Measurements from ENCODE around the gene CGREF1.

Gene CGREF1

GRCh38 chr2:27073782-27074181 is 45.1 kb downstream of the CGREF1 start:
- Histone ChIP-seq H3K9me3 (ENCODE audit: control extremely low read depth in 1 of 5, control insufficient read depth in 4 of 5, insufficient read depth in 2 of 5, low read depth in 1 of 5, low read length in 4 of 5) (no peaks in the 10 kb centered on the region), H3K27me3 (replicated peaks in 2 of 5; ENCODE audit: control insufficient read depth in 4 of 5, insufficient read depth in 5 of 5, low read length in 4 of 5) (no peaks in the 10 kb centered on the region), H3K27ac (ENCODE audit: insufficient read depth in 1 of 2, low read depth in 1 of 2, low read length in 2 of 2, poor library complexity in 1 of 2, severe bottlenecking in 2 of 2) (no peak overlapping the region), H3K4me3 (ENCODE audit: control insufficient read depth in 1 of 7, extremely low read depth in 1 of 7, insufficient read depth in 4 of 7, low read depth in 2 of 7, low read length in 6 of 7) (no peak overlapping the region), H3K36me3 (ENCODE audit: control insufficient read depth in 4 of 4, insufficient read depth in 4 of 4, low read length in 3 of 4) (peaks cover 3 to 16% (median 8%) of the 10 kb centered on the region in 4 experiments), H3K4me1 (ENCODE audit: control extremely low read depth in 1 of 4, control insufficient read depth in 4 of 4, insufficient read depth in 4 of 4, low read length in 3 of 4) (peaks cover 13 to 79% (median 66%) of the 10 kb centered on the region in 4 experiments)
- POLR2A ChIA-PET = interaction anchor here (1.4 kb wide), 1 partner anchor 15 kb away, joined by 4 read pairs; no protein-coding TSS in a partner anchor
- CTCF ChIA-PET = interaction anchor here (0.6 to 28.0 kb wide), 6 partner anchors 8 to 35 kb away, joined by 3 to 381 read pairs (median 16); partner anchors contain the start of genes AGBL5 and KHK
- DNase-seq = no peak
- WGBS (ENCODE audit: insufficient coverage) = 55% methylated on average over 1 of the region's 2 CpGs

GRCh38 chr2:27072920-27073319 is 46.0 kb downstream of the CGREF1 start:
- CTCF ChIA-PET = interaction anchor here (0.9 to 28.0 kb wide), 8 partner anchors 9 to 118 kb away, joined by 3 to 381 read pairs (median 4); partner anchors contain the start of genes ABHD1, AGBL5 and KHK
- H3K27me3 ChIP-seq (replicated peaks in 2 of 5; ENCODE audit: control insufficient read depth in 4 of 5, insufficient read depth in 5 of 5, low read length in 4 of 5) = no peaks in the 10 kb centered on the region
- H3K27ac ChIP-seq (ENCODE audit: insufficient read depth in 1 of 2, low read depth in 1 of 2, low read length in 2 of 2, poor library complexity in 1 of 2, severe bottlenecking in 2 of 2) = no peak overlapping the region
- H3K36me3 ChIP-seq (ENCODE audit: control insufficient read depth in 4 of 4, insufficient read depth in 4 of 4, low read length in 3 of 4) = peaks cover 6 to 24% (median 13%) of the 10 kb centered on the region in 4 experiments
- peak overlapping the region in 3 of 7 experiments; percentile 16 to 97 (median 19) for H3K4me3 ChIP-seq (ENCODE audit: control insufficient read depth in 1 of 7, extremely low read depth in 1 of 7, insufficient read depth in 4 of 7, low read depth in 2 of 7, low read length in 6 of 7)
- DNase-seq = no peak
- peaks cover 13 to 71% (median 61%) of the 10 kb centered on the region in 4 experiments for H3K4me1 ChIP-seq (ENCODE audit: control extremely low read depth in 1 of 4, control insufficient read depth in 4 of 4, insufficient read depth in 4 of 4, low read length in 3 of 4)
- POLR2A ChIA-PET = interaction anchor here (2.4 to 2.8 kb wide), 2 partner anchors 8 to 22 kb away, joined by 12 to 16 read pairs; partner anchors contain the start of gene AGBL5
- WGBS (ENCODE audit: insufficient coverage) = 90% methylated on average over 5 of the region's 5 CpGs
- no peaks in the 10 kb centered on the region for H3K9me3 ChIP-seq (ENCODE audit: control extremely low read depth in 1 of 5, control insufficient read depth in 4 of 5, insufficient read depth in 2 of 5, low read depth in 1 of 5, low read length in 4 of 5)

GRCh38 chr2:27071990-27072830 is 46.7 kb downstream of the CGREF1 start:
- peak overlapping the region in 1 of 2 experiments; percentile 58 for H3K27ac ChIP-seq (ENCODE audit: insufficient read depth in 1 of 2, low read depth in 1 of 2, low read length in 2 of 2, poor library complexity in 1 of 2, severe bottlenecking in 2 of 2)
- WGBS (ENCODE audit: insufficient coverage) = 10% methylated on average over 11 of the region's 34 CpGs
- POLR2A ChIA-PET = interaction anchor here (0.6 to 2.8 kb wide), 4 partner anchors 9 to 22 kb away, joined by 4 to 16 read pairs (median 8); partner anchors contain the start of gene AGBL5
- H3K9me3 ChIP-seq (ENCODE audit: control extremely low read depth in 1 of 5, control insufficient read depth in 4 of 5, insufficient read depth in 2 of 5, low read depth in 1 of 5, low read length in 4 of 5) = no peaks in the 10 kb centered on the region
- peak overlapping the region; percentile 71 to 98 (median 96) for H3K4me3 ChIP-seq (ENCODE audit: control insufficient read depth in 1 of 7, extremely low read depth in 1 of 7, insufficient read depth in 4 of 7, low read depth in 2 of 7, low read length in 6 of 7)
- H3K36me3 ChIP-seq (ENCODE audit: control insufficient read depth in 4 of 4, insufficient read depth in 4 of 4, low read length in 3 of 4) = peaks cover 6 to 31% (median 16%) of the 10 kb centered on the region in 4 experiments
- CTCF ChIA-PET = interaction anchor here (0.9 to 28.0 kb wide), 8 partner anchors 9 to 119 kb away, joined by 3 to 381 read pairs (median 4); partner anchors contain the start of genes ABHD1, AGBL5 and KHK
- H3K27me3 ChIP-seq (replicated peaks in 2 of 5; ENCODE audit: control insufficient read depth in 4 of 5, insufficient read depth in 5 of 5, low read length in 4 of 5) = no peaks in the 10 kb centered on the region
- peaks cover 13 to 66% (median 59%) of the 10 kb centered on the region in 4 experiments for H3K4me1 ChIP-seq (ENCODE audit: control extremely low read depth in 1 of 4, control insufficient read depth in 4 of 4, insufficient read depth in 4 of 4, low read length in 3 of 4)
- peak in 2 of 3 donors; percentile 66 to 72 for DNase-seq

- H3K9me3 ChIP-seq (ENCODE audit: control extremely low read depth in 1 of 5, control insufficient read depth in 4 of 5, insufficient read depth in 2 of 5, low read depth in 1 of 5, low read length in 4 of 5) = no peaks in the 10 kb centered on the region
- POLR2A ChIA-PET = interaction anchor here (0.6 to 2.8 kb wide), 6 partner anchors 9 to 21 kb away, joined by 3 to 16 read pairs (median 4); partner anchors contain the start of genes AGBL5 and KHK
- H3K27me3 ChIP-seq (replicated peaks in 2 of 5; ENCODE audit: control insufficient read depth in 4 of 5, insufficient read depth in 5 of 5, low read length in 4 of 5) = no peaks in the 10 kb centered on the region
- DNase-seq = peak; percentile 90 to 94 (median 94)
- H3K4me1 ChIP-seq (ENCODE audit: control extremely low read depth in 1 of 4, control insufficient read depth in 4 of 4, insufficient read depth in 4 of 4, low read length in 3 of 4) = peaks cover 13 to 63% (median 55%) of the 10 kb centered on the region in 4 experiments
- peak within 1 kb of the TSS; percentile 84 to 92 for H3K27ac ChIP-seq (ENCODE audit: insufficient read depth in 1 of 2, low read depth in 1 of 2, low read length in 2 of 2, poor library complexity in 1 of 2, severe bottlenecking in 2 of 2)
- CTCF ChIA-PET = interaction anchor here (4.5 to 28.0 kb wide), 3 partner anchors 10 to 18 kb away, joined by 28 to 381 read pairs (median 50); partner anchors contain the start of genes AGBL5 and KHK
- WGBS (ENCODE audit: insufficient coverage) = under 1% methylated on average over 80 of the region's 86 CpGs
- peaks cover 6 to 34% (median 16%) of the 10 kb centered on the region in 4 experiments for H3K36me3 ChIP-seq (ENCODE audit: control insufficient read depth in 4 of 4, insufficient read depth in 4 of 4, low read length in 3 of 4)
- peak within 1 kb of the TSS; percentile 71 to 98 (median 96) for H3K4me3 ChIP-seq (ENCODE audit: control insufficient read depth in 1 of 7, extremely low read depth in 1 of 7, insufficient read depth in 4 of 7, low read depth in 2 of 7, low read length in 6 of 7)
Observed at GRCh38 chr2:27071277-27071989, 47.5 kb downstream of the CGREF1 start, which contains the start of gene OST4. OST4 (minus strand) TSS chr2:27071654.

- Histone ChIP-seq H3K4me1 (ENCODE audit: control extremely low read depth in 1 of 4, control insufficient read depth in 4 of 4, insufficient read depth in 4 of 4, low read length in 3 of 4) (peaks cover 13 to 56% (median 52%) of the 10 kb centered on the region in 4 experiments), H3K27ac (ENCODE audit: insufficient read depth in 1 of 2, low read depth in 1 of 2, low read length in 2 of 2, poor library complexity in 1 of 2, severe bottlenecking in 2 of 2) (peak overlapping the region; percentile 84 to 92), H3K27me3 (replicated peaks in 2 of 5; ENCODE audit: control insufficient read depth in 4 of 5, insufficient read depth in 5 of 5, low read length in 4 of 5) (no peaks in the 10 kb centered on the region), H3K4me3 (ENCODE audit: control insufficient read depth in 1 of 7, extremely low read depth in 1 of 7, insufficient read depth in 4 of 7, low read depth in 2 of 7, low read length in 6 of 7) (peak overlapping the region; percentile 71 to 98 (median 96)), H3K36me3 (ENCODE audit: control insufficient read depth in 4 of 4, insufficient read depth in 4 of 4, low read length in 3 of 4) (peaks cover 6 to 34% (median 19%) of the 10 kb centered on the region in 4 experiments), H3K9me3 (ENCODE audit: control extremely low read depth in 1 of 5, control insufficient read depth in 4 of 5, insufficient read depth in 2 of 5, low read depth in 1 of 5, low read length in 4 of 5) (no peaks in the 10 kb centered on the region)
- ChIA-PET POLR2A (interaction anchor here (1.0 to 2.8 kb wide), 5 partner anchors 8 to 20 kb away, joined by 3 to 16 read pairs (median 5); partner anchors contain the start of genes AGBL5 and KHK), CTCF (interaction anchor here (4.5 to 28.0 kb wide), 3 partner anchors 11 to 17 kb away, joined by 28 to 381 read pairs (median 50); partner anchors contain the start of genes AGBL5 and KHK)
- DNase-seq = no peak
- WGBS (ENCODE audit: insufficient coverage) = 7% methylated on average over 11 of the region's 11 CpGs
Observed at GRCh38 chr2:27070653-27071276, 48.2 kb downstream of the CGREF1 start.

Data from common myeloid progenitor, CD34-positive (primary cell).